Bronchial epithelial cell (primary cell): Measurements from ENCODE around the gene VEPH1. TPM values are rescaled to one million over a fixed set of nuclear protein-coding genes. Genes with fewer than 3 reads are reported as not detected.
"Not testable (repeated sequence)": the region's sequence is repeated elsewhere in the genome, so short reads cannot be mapped to it uniquely, and the experiment has no call there.

Source experiments
- DNase-seq: peaks from one replicate; pipeline ENCODE4 v3.0.0-alpha.2; 2010; ENCODE audit warnings: low read depth
- FAIRE-seq: peaks from 2 replicates; lab custom pipeline; 2011; peaks lifted over from hg19 to GRCh38; lab: Jason Lieb, UNC
- H3K27me3 ChIP-seq: 2 replicates; pipeline ENCODE4 v1.5.1; 2011; ENCODE audit warnings: low read length; ENCODE audit not compliant: control insufficient read depth, insufficient read depth
- H3K36me3 ChIP-seq: 2 replicates; pipeline ENCODE4 v1.5.1; 2011; ENCODE audit warnings: low read length; ENCODE audit not compliant: control insufficient read depth, insufficient read depth
- H3K4me3 ChIP-seq: 2 replicates; pipeline ENCODE4 v1.5.1; 2011; ENCODE audit warnings: mild to moderate bottlenecking, low read depth, low read length, control low read depth
- total RNA-seq: library from RNA; depleted of rRNA; stranded (reverse); fragments of >200 nt; gene quantifications from 2 replicates; pipeline ENCODE4 v1.2.1, GENCODE V29; 2014
- TF ChIP-seq, protein P1 (sequence below): IDR thresholded peaks from 2 replicates; pipeline ENCODE4 v1.5.1; 2011; ENCODE audit warnings: mild to moderate bottlenecking, moderate library complexity, low read length, control low read depth, inconsistent platforms; ENCODE audit not compliant: insufficient read depth, severe bottlenecking

VEPH1 gene
- total RNA-seq, 1 donor from 2014 or later = 1.3 TPM

DNA sequence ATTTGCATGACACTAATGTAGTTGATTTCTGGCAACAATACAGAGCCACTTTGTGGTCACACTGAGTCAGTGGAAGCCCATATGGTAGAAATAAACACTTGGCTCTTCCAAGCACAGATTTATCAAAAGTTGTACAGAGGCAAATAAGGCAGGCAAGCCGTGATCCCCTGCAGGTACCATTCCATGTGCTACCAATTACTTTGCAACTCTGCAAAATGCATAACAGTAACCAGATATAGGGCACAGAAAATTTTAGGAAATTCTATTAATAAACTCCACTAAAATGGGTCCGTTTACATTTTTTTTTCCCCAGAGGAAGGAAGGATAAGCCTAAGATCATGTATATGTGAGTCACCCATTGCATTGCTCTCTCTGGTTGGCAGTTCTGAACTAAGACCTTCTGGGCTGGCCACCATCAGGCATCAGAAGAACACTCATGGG lies 169.6 kb downstream of the VEPH1 start:
- Histone ChIP-seq H3K36me3 (no peaks in the 10 kb centered on the region), H3K4me3 (no peak overlapping the region), H3K27me3 (no peaks in the 10 kb centered on the region)
- no peak for FAIRE-seq
- TF ChIP-seq, protein P1, sequence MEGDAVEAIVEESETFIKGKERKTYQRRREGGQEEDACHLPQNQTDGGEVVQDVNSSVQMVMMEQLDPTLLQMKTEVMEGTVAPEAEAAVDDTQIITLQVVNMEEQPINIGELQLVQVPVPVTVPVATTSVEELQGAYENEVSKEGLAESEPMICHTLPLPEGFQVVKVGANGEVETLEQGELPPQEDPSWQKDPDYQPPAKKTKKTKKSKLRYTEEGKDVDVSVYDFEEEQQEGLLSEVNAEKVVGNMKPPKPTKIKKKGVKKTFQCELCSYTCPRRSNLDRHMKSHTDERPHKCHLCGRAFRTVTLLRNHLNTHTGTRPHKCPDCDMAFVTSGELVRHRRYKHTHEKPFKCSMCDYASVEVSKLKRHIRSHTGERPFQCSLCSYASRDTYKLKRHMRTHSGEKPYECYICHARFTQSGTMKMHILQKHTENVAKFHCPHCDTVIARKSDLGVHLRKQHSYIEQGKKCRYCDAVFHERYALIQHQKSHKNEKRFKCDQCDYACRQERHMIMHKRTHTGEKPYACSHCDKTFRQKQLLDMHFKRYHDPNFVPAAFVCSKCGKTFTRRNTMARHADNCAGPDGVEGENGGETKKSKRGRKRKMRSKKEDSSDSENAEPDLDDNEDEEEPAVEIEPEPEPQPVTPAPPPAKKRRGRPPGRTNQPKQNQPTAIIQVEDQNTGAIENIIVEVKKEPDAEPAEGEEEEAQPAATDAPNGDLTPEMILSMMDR = no peak
- DNase-seq = no peak

DNA sequence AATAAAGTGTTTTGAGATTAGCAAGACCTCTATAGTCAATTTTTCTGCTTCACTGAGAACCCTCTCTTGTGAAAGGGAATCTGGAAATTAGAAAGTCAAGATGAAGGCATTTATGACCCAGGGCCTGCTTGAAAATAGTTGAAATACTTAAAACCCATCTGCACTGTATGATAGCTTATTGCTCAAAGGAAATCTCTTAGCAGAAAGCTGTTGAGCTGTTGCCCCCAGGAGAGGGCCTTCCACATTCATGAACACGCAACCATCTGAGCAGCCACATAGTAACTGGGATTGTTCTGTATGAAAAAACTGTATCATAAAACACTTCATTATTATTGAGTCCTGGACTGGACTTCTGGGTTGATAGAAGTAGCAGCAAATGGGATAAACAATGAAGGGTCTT lies 173.0 kb downstream of the VEPH1 start:
- H3K36me3 ChIP-seq = no peaks in the 10 kb centered on the region
- TF ChIP-seq, protein P1 = no peak
- FAIRE-seq = no peak

DNA sequence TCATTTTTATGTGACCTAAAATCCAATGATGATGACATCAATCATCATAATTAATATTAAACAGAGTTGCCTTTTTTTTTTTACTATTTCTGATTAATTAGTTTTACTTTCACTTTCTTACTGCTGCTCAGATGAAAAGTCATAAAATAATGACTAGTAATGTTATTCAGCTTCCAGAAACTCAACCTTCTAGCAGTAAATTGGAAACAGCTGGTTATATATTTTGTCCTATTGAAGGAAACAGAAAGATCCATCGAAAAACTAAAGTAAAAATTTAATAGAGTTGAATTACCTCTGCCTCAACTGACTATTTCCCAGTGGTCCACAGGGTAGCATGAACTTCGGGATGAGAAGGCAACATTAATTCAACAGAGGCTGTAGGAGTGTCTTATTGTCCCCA lies 173.7 kb downstream of the VEPH1 start:
- FAIRE-seq = no peak
- H3K36me3 ChIP-seq = no peaks in the 10 kb centered on the region

More for the DNA sequence above, 173.0 kb downstream of the VEPH1 start:
- DNase-seq = no peak
- no peaks in the 10 kb centered on the region for H3K27me3 ChIP-seq
- no peak overlapping the region for H3K4me3 ChIP-seq

DNA sequence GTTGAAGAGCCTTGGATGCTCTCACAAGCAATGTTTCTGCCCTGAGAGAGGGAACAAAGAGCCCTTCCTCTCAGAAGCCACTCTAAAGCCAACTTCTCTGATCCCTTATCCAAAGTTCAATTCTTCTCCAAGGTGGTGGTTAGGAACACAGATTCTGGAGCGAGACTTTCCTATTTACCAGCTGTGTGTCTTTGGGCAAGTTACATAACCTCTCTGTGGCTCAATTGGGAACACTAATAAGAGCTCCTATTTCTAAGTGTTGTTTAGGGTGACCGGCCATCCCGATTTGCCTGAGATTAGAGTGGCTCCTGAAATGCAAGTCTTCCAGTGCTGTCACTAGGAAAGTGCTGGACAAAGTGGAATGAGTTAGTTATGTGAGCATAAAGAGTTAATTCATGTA lies 175.4 kb downstream of the VEPH1 start:
- no peak for DNase-seq
- H3K4me3 ChIP-seq = no peak overlapping the region
- no peaks in the 10 kb centered on the region for H3K27me3 ChIP-seq
- FAIRE-seq = no peak
- TF ChIP-seq, protein P1 = no peak
- no peaks in the 10 kb centered on the region for H3K36me3 ChIP-seq

More for the DNA sequence above, 173.7 kb downstream of the VEPH1 start:
- DNase-seq = no peak
- Histone ChIP-seq H3K27me3 (no peaks in the 10 kb centered on the region), H3K4me3 (no peak overlapping the region)
- TF ChIP-seq, protein P1 = no peak

DNA sequence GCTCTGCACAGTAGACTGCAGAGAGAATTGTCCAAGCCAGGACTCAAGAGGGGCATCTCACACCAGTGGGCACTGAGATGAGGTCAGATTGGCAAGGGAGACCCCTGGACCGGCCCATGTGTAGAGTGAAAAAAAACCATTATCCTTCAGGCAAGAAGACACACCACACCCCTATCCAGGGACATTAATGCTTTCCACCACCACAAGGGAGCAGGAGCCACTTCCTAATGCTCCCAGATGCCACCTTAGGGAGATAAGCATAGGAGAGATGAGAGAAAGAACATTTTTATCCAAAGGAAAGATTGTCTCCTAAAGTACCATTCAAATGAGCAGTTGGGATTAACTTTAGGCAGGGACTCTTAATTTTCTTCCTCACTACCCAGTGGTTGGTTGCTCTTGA lies 176.2 kb downstream of the VEPH1 start:
- no peak for DNase-seq

DNA sequence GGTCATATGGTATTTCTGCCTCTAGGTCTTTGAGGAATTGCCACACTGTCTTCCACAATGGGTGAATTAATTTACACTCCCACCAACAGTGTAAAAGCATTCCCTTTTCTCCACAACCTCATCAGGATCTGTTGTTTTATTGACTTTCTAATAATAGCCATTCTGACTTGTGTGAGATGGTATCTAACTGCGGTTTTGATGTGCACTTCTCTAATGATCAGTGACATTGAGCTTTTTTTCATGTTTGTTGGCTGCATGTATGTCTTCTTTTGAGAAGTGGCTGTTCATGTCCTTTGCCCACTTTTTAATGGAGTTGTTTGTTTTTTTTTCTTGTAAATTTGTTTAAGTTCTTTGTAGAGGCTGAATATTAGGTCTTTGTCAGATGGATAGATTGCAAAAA lies 178.3 kb downstream of the VEPH1 start:
- not testable (repeated sequence) for DNase-seq, H3K4me3 ChIP-seq, FAIRE-seq

More for the DNA sequence above, 176.2 kb downstream of the VEPH1 start:
- TF ChIP-seq, protein P1 = no peak
- FAIRE-seq = no peak
- H3K4me3 ChIP-seq = no peak overlapping the region
- H3K36me3 ChIP-seq = no peaks in the 10 kb centered on the region
- H3K27me3 ChIP-seq = no peaks in the 10 kb centered on the region

More for the DNA sequence above, 178.3 kb downstream of the VEPH1 start:
- not testable (repeated sequence) for H3K27me3 ChIP-seq, H3K36me3 ChIP-seq
